Glutamatergic neuron (in vitro differentiated cells): Measurements from ENCODE around the gene CCL25. TPM values are rescaled to one million over a fixed set of nuclear protein-coding genes. Genes with fewer than 3 reads are reported as not detected.

Experiments
- DNase-seq: peaks from one replicate; pipeline ENCODE4 v3.0.0; 2022
- H3K27ac Mint-ChIP-seq: one replicate; pipeline ENCODE4 v1.8.0; 2020; ENCODE audit warnings: mild to moderate bottlenecking, mixed read lengths, inconsistent platforms; ENCODE audit not compliant: unreplicated experiment
- H3K27me3 Mint-ChIP-seq: one replicate; pipeline ENCODE4 v1.8.0; 2020; ENCODE audit warnings: mild to moderate bottlenecking, moderate library complexity, mixed read lengths, inconsistent platforms; ENCODE audit not compliant: unreplicated experiment
- H3K36me3 Mint-ChIP-seq: one replicate; pipeline ENCODE4 v1.8.0; 2020; ENCODE audit warnings: mild to moderate bottlenecking, mixed read lengths, inconsistent platforms; ENCODE audit not compliant: unreplicated experiment
- H3K4me1 Mint-ChIP-seq: one replicate; pipeline ENCODE4 v1.8.0; 2020; ENCODE audit warnings: mild to moderate bottlenecking, low read depth, mixed read lengths, inconsistent platforms; ENCODE audit not compliant: unreplicated experiment
- H3K4me3 Mint-ChIP-seq: one replicate; pipeline ENCODE4 v1.8.0; 2020; ENCODE audit warnings: mild to moderate bottlenecking, mixed read lengths, inconsistent platforms; ENCODE audit not compliant: unreplicated experiment
- H3K9me3 Mint-ChIP-seq: one replicate; pipeline ENCODE4 v1.8.0; 2020; ENCODE audit warnings: mild to moderate bottlenecking, moderate library complexity, mixed read lengths, inconsistent platforms; ENCODE audit not compliant: unreplicated experiment
- total RNA-seq: library from RNA; stranded (reverse); fragmentation: NEBNext Ultra II Directional; extraction: Animal tissue kit (Norgen Biotek cat#: 25700); gene quantifications from one replicate; pipeline ENCODE4 v1.2.1, GENCODE V29; 2021; ENCODE audit not compliant: unreplicated experiment
- TF ChIP-seq, protein P1 (sequence below): fragments of 200-600 bp; sonication (generic); IDR thresholded peaks from one replicate; pipeline ENCODE4 v1.5.0; 2021; ENCODE audit not compliant: partially characterized antibody, unreplicated experiment

CCL25 gene
- total RNA-seq, 1 donor from 2014 or later: not detected

DNA sequence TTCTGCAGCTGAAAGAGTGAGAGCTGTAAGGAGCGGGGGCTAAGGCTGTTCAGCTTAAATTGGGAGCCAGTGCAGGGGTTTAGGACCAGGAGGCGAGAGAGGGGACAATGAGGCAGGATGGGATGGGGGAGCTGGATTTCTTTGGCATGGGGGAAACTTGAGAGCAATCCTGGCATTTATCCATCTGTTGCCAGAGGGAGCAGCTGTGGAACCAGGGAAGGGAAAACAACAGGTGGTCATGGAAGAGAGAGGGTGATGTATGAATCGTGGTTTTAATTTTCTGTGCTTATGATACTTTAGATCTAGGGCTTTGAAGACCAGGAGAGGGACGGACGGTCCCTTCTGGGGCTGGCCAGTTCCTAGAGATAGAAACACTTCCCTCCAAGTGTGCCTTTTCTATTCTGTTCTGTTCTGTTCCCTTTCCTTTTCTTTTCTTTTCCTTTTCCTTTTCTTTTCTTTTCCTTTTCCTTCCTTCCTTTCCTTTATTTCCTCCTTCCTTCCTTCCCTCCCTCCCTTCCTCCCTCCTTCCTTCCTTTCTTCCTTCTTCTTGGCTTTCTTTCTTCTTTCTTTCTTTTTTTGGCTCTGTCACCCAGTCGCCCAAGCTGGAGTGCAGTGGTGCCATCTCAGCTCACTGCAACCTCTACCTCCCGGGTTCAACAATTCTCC, 16.0 kb upstream of the CCL25 start:
- Mint-ChIP-seq H3K4me1 (peaks cover 9% of the 10 kb centered on the region), H3K4me3 (no peak overlapping the region), H3K27ac (peak overlapping the region; percentile 33), H3K27me3 (peaks cover 5% of the 10 kb centered on the region), H3K9me3 (peaks cover 2% of the 10 kb centered on the region), H3K36me3 (no peaks in the 10 kb centered on the region)
- TF ChIP-seq, protein P1, sequence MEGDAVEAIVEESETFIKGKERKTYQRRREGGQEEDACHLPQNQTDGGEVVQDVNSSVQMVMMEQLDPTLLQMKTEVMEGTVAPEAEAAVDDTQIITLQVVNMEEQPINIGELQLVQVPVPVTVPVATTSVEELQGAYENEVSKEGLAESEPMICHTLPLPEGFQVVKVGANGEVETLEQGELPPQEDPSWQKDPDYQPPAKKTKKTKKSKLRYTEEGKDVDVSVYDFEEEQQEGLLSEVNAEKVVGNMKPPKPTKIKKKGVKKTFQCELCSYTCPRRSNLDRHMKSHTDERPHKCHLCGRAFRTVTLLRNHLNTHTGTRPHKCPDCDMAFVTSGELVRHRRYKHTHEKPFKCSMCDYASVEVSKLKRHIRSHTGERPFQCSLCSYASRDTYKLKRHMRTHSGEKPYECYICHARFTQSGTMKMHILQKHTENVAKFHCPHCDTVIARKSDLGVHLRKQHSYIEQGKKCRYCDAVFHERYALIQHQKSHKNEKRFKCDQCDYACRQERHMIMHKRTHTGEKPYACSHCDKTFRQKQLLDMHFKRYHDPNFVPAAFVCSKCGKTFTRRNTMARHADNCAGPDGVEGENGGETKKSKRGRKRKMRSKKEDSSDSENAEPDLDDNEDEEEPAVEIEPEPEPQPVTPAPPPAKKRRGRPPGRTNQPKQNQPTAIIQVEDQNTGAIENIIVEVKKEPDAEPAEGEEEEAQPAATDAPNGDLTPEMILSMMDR: no peak
- no peak for DNase-seq

DNA sequence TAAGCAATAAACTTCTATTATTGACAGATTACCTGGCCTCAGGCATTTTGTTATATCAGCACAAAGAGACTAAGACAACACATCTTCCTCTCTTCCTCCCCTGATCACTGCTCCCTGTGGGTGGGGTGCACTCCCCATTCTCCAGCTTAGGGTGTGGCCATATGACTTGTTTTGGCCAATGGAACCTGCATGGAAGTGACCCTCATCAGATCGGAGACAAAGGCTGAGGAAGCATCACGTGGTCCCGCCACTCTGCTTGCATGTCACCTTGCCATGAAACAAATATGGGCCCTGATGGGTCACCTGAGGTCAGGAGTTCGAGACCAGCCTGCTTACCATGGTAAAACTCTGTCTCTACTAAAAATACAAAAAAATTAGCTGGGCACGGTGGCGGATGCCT, 13.7 kb upstream of the CCL25 start:
- H3K27ac Mint-ChIP-seq: no peak overlapping the region
- no peaks in the 10 kb centered on the region for H3K36me3 Mint-ChIP-seq
- peaks cover 8% of the 10 kb centered on the region for H3K27me3 Mint-ChIP-seq
- TF ChIP-seq, protein P1: no peak
- H3K4me1 Mint-ChIP-seq: peaks cover 9% of the 10 kb centered on the region
- H3K9me3 Mint-ChIP-seq: peaks cover 2% of the 10 kb centered on the region
- no peak for DNase-seq
- H3K4me3 Mint-ChIP-seq: no peak overlapping the region

DNA sequence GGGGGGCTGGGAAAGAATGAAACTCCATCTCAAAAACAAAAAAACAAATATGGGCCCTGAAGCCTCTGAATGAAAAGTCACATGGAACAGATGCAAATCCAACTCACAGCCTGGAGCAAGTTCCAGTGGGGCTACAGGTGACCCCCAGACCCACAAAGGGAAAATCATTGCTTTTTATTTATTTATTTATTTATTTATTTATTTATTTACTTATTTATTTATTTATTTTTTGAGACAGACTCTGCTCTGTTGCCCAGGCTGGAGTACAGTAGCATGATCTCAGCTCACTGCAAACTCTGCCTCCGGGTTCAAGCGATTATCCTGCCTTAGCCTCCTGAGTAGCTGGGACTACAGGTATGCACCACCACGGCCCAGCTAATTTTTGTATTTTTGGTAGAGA, 13.3 kb upstream of the CCL25 start:
- Mint-ChIP-seq H3K36me3 (no peaks in the 10 kb centered on the region), H3K9me3 (peaks cover 2% of the 10 kb centered on the region), H3K4me1 (peaks cover 9% of the 10 kb centered on the region), H3K27ac (no peak overlapping the region), H3K4me3 (no peak overlapping the region), H3K27me3 (peaks cover 8% of the 10 kb centered on the region)
- DNase-seq: no peak
- TF ChIP-seq, protein P1: no peak

DNA sequence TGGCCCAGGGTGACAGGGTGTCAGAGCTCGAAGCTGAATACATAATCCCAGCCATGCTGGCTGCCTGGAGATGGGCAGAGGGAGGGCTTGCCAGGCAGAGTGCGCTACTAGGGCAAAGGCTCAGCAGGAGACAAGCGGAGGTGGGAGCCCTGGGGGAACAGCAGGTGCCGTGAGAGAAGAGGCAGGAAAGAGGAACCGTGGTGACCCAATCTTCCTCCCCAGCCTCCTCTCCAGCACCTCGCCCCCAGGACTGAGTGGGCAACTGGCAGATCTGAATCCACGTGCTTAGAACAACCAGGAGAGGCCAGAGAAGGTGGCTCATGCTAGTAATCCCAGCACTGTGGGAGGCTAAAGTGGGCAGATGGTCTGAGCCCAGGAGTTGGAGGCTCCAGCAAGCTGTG, 11.0 kb upstream of the CCL25 start:
- TF ChIP-seq, protein P1: no peak
- peaks cover 5% of the 10 kb centered on the region for H3K27me3 Mint-ChIP-seq
- H3K27ac Mint-ChIP-seq: no peak overlapping the region
- H3K4me1 Mint-ChIP-seq: peaks cover 3% of the 10 kb centered on the region
- H3K4me3 Mint-ChIP-seq: no peak overlapping the region
- peaks cover 2% of the 10 kb centered on the region for H3K9me3 Mint-ChIP-seq
- DNase-seq: no peak
- H3K36me3 Mint-ChIP-seq: no peaks in the 10 kb centered on the region

DNA sequence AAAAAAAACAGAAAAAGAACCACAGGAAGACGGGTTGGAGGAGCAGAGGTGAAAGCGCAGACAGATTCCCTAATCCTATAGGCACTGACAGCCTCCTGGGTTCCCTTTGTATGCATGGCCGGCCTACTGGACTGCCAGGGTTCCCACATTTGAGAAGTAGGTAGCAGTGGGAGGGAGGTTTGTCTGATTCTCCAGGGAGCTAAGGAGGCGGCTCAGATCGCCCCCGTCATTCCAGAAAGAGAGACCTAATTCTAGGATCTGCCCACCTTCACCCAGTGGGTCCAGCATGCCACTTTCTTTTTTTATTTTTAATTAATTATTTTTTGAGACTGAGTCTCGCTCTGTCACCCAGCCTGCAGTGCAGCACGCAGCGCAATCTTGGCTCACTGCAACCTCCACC, 9.7 kb upstream of the CCL25 start:
- Mint-ChIP-seq H3K27ac (no peak overlapping the region), H3K27me3 (peaks cover 5% of the 10 kb centered on the region), H3K9me3 (no peaks in the 10 kb centered on the region), H3K4me3 (no peak overlapping the region), H3K4me1 (no peaks in the 10 kb centered on the region), H3K36me3 (no peaks in the 10 kb centered on the region)
- no peak for DNase-seq
- TF ChIP-seq, protein P1: no peak
